HG02943 (cell line): ENCODE results near the gene PLPPR5.
"Not testable (repeated sequence)": the region's sequence is repeated elsewhere in the genome, so short reads cannot be mapped to it uniquely, and the experiment has no call there.

ENCODE experiments used
- ATAC-seq: cut with Tn5 transposase; IDR thresholded peaks from one replicate; pipeline ENCODE4 v1.9.1; 2021; ENCODE audit warnings: mild to moderate bottlenecking, low read depth, moderate library complexity; ENCODE audit not compliant: unreplicated experiment

The PLPPR5 gene

GRCh38 chr1:98920441-98921110 lies 84.1 kb downstream of the PLPPR5 start:
- no peak for ATAC-seq

GRCh38 chr1:98919652-98920051 lies 85.0 kb downstream of the PLPPR5 start:
- ATAC-seq = no peak

GRCh38 chr1:98919211-98919610 lies 85.5 kb downstream of the PLPPR5 start:
- ATAC-seq = no peak

- no peak for ATAC-seq
Measured at GRCh38 chr1:98914547-98914946, 90.1 kb downstream of the PLPPR5 start.

- ATAC-seq = no peak
Measured at GRCh38 chr1:98910827-98911226, 93.8 kb downstream of the PLPPR5 start.

GRCh38 chr1:98908980-98909379 lies 95.7 kb downstream of the PLPPR5 start:
- ATAC-seq = no peak

- ATAC-seq = no peak
Measured at GRCh38 chr1:98906809-98907208, 97.9 kb downstream of the PLPPR5 start.

GRCh38 chr1:98906361-98906760 lies 98.3 kb downstream of the PLPPR5 start:
- ATAC-seq = no peak

GRCh38 chr1:98904684-98905083 lies 100.0 kb downstream of the PLPPR5 start:
- no peak for ATAC-seq

- no peak for ATAC-seq
Measured at GRCh38 chr1:98903726-98904125, 100.9 kb downstream of the PLPPR5 start.

GRCh38 chr1:98903261-98903660 lies 101.4 kb downstream of the PLPPR5 start:
- ATAC-seq = no peak

- no peak for ATAC-seq
Measured at GRCh38 chr1:98898940-98899339, 105.7 kb downstream of the PLPPR5 start.

GRCh38 chr1:98897479-98897878 lies 107.2 kb downstream of the PLPPR5 start:
- no peak for ATAC-seq

- ATAC-seq = no peak
Measured at GRCh38 chr1:98896711-98897445, 107.8 kb downstream of the PLPPR5 start.

GRCh38 chr1:98893371-98893770 lies 111.3 kb downstream of the PLPPR5 start:
- no peak for ATAC-seq

GRCh38 chr1:98888869-98889268 lies 115.8 kb downstream of the PLPPR5 start:
- no peak for ATAC-seq

GRCh38 chr1:98887507-98887906 lies 117.2 kb downstream of the PLPPR5 start:
- no peak for ATAC-seq

- ATAC-seq = no peak
Measured at GRCh38 chr1:98884864-98885263, 119.8 kb downstream of the PLPPR5 start.

- ATAC-seq = no peak
Measured at GRCh38 chr1:98881901-98882300, 122.8 kb downstream of the PLPPR5 start.

- not testable (repeated sequence) for ATAC-seq
Measured at GRCh38 chr1:98881234-98881633, 123.4 kb downstream of the PLPPR5 start.

GRCh38 chr1:98874828-98875227 lies 129.8 kb downstream of the PLPPR5 start:
- no peak for ATAC-seq
